Mucosa of rectum (tissue), 2 donors: ENCODE results near the gene NFS1.
"Not testable (repeated sequence)": the region's sequence is repeated elsewhere in the genome, so short reads cannot be mapped to it uniquely, and the experiment has no call there.

ENCODE experiments used
- H3K27ac ChIP-seq, 2 donors: one replicate each; pipeline ENCODE4 v1.7.0; 2013; ENCODE audit warnings: inconsistent platforms in 2 of 2, low read depth in 2 of 2, low read length in 2 of 2
- H3K27me3 ChIP-seq, 2 donors: one replicate each; pipeline ENCODE4 v1.7.0; 2013; ENCODE audit warnings: low read length in 2 of 2; ENCODE audit not compliant: control insufficient read depth in 2 of 2, insufficient read depth in 2 of 2
- H3K36me3 ChIP-seq, 2 donors: one replicate each; pipeline ENCODE4 v1.7.0; 2013; ENCODE audit warnings: low read length in 2 of 2; ENCODE audit not compliant: control insufficient read depth in 2 of 2, insufficient read depth in 2 of 2
- H3K4me1 ChIP-seq, 2 donors: one replicate each; pipeline ENCODE4 v1.7.0; 2013; ENCODE audit warnings: low read length in 2 of 2, mild to moderate bottlenecking in 1 of 2; ENCODE audit not compliant: control insufficient read depth in 2 of 2, insufficient read depth in 2 of 2
- H3K4me3 ChIP-seq, 2 donors: one replicate each; pipeline ENCODE4 v1.7.0; 2013; ENCODE audit warnings: low read length in 2 of 2
- H3K9ac ChIP-seq, 2 donors: one replicate each; pipeline ENCODE4 v1.7.0; 2013; ENCODE audit warnings: low read length in 2 of 2, low read depth in 1 of 2, mild to moderate bottlenecking in 1 of 2
- H3K9me3 ChIP-seq, 2 donors: one replicate each; pipeline ENCODE4 v1.7.0; 2013; ENCODE audit warnings: low read length in 2 of 2; ENCODE audit not compliant: control insufficient read depth in 2 of 2
- donor health status: healthy.
- donor health status: Normal muscosa, but diverticular disease.

NFS1 gene

GRCh38 chr20:35697696-35698297, 1.4 kb downstream of the NFS1 start:
- Histone ChIP-seq H3K36me3 (peaks cover 20 to 24% of the 10 kb centered on the region in 2 donors), H3K4me3 (peak overlapping the region; percentile 94 to 99), H3K9ac (peak overlapping the region; percentile 93 to 98), H3K27ac (no peak overlapping the region), H3K9me3 (no peaks in the 10 kb centered on the region), H3K4me1 (peaks cover 18 to 20% of the 10 kb centered on the region in 2 donors), H3K27me3 (no peaks in the 10 kb centered on the region)

- no peak overlapping the region for H3K27ac ChIP-seq
- H3K4me1 ChIP-seq, result peaks cover 18 to 20% of the 10 kb centered on the region in 2 donors
- no peaks in the 10 kb centered on the region for H3K9me3 ChIP-seq
- no peak overlapping the region for H3K4me3 ChIP-seq
- H3K36me3 ChIP-seq, result peaks cover 14 to 23% of the 10 kb centered on the region in 2 donors
- H3K9ac ChIP-seq, result no peak overlapping the region
- no peaks in the 10 kb centered on the region for H3K27me3 ChIP-seq
These were observed 3.2 kb downstream of the NFS1 start for GRCh38 chr20:35695978-35696377.

- Histone ChIP-seq H3K4me1 (peaks cover 14 to 15% of the 10 kb centered on the region in 2 donors), H3K4me3 (no peak overlapping the region), H3K27me3 (no peaks in the 10 kb centered on the region), H3K9ac (no peak overlapping the region), H3K36me3 (peaks cover 16 to 26% of the 10 kb centered on the region in 2 donors), H3K27ac (no peak overlapping the region), H3K9me3 (no peaks in the 10 kb centered on the region)
These were observed 3.9 kb downstream of the NFS1 start for GRCh38 chr20:35695245-35695749.

GRCh38 chr20:35690265-35690664, 8.9 kb downstream of the NFS1 start:
- H3K27me3 ChIP-seq, result no peaks in the 10 kb centered on the region
- no peak overlapping the region for H3K9ac ChIP-seq
- peaks cover 21 to 32% of the 10 kb centered on the region in 2 donors for H3K36me3 ChIP-seq
- no peak overlapping the region for H3K27ac ChIP-seq
- H3K9me3 ChIP-seq, result no peaks in the 10 kb centered on the region
- H3K4me1 ChIP-seq, result no peaks in the 10 kb centered on the region
- H3K4me3 ChIP-seq, result no peak overlapping the region

DNA sequence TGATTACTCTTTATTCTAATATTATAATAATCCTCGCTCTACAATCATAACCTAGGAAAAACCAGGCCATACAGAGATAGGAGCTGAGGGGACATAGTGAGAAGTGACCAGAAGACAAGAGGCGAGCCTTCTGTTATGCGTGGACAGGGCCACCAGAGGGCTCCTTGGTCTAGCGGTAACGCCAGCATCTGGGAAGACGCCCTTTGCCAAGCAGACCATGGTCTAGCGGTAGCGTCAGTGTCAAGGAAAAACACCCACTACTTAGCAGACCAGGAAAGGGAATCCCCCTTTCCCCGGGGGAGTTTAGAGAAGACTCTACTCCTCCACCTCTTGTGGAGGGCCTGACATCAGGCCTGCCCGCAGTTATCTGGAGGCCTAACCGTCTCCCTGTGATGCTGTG, 12.3 kb downstream of the NFS1 start:
- H3K9me3 ChIP-seq, H3K4me3 ChIP-seq, H3K9ac ChIP-seq, H3K4me1 ChIP-seq, H3K27me3 ChIP-seq, H3K27ac ChIP-seq: not testable (repeated sequence)
- H3K36me3 ChIP-seq, result peaks cover 19 to 23% of the 10 kb centered on the region in 2 donors

- H3K36me3 ChIP-seq, result peaks cover 20 to 23% of the 10 kb centered on the region in 2 donors
- H3K27ac ChIP-seq, H3K9me3 ChIP-seq, H3K4me3 ChIP-seq, H3K9ac ChIP-seq, H3K4me1 ChIP-seq, H3K27me3 ChIP-seq: not testable (repeated sequence)
These were observed 13.8 kb downstream of the NFS1 start for GRCh38 chr20:35685368-35685767.

- peaks cover 9 to 10% of the 10 kb centered on the region in 2 donors for H3K36me3 ChIP-seq
- no peaks in the 10 kb centered on the region for H3K4me1 ChIP-seq
- no peak overlapping the region for H3K9ac ChIP-seq
- H3K4me3 ChIP-seq, result no peak overlapping the region
- H3K27ac ChIP-seq, result no peak overlapping the region
- H3K9me3 ChIP-seq, result no peaks in the 10 kb centered on the region
- H3K27me3 ChIP-seq, result no peaks in the 10 kb centered on the region
These were observed 17.2 kb downstream of the NFS1 start for GRCh38 chr20:35681960-35682359.

DNA sequence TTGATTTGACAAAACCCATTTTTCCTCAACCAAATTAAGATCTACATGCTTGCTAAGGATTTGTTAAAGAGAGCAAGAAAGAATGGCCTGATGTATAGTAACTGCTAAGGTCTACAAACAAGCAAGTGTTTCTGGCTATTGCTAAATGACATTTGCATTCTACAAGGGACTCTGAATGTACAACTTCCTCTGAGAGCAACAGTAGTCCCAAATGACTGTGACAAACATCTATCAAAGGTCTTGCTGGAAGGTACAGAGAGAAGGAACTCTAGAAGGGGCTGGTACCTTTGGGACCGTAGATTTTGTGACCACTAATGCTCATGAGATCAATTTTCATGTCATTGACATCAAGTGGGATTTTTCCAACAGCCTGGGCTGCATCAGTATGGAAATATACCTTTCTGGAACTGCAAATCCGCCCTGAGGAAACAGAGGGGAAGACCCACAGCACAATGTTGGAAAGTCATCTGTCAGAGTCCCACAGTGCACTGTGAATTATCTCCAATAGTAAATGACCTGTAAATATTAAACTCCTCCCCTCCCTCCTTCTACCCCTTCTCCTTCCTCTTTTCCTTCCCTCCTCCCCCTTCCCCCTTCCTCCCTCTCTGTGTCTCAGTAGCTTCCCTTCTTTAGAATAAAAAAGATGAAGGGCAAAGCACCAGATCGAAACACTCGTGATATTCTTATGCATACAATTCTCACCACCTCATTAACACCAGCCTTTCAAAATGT, 18.5 kb downstream of the NFS1 start:
- Histone ChIP-seq H3K27me3 (no peaks in the 10 kb centered on the region), H3K27ac (no peak overlapping the region), H3K4me1 (no peaks in the 10 kb centered on the region), H3K4me3 (no peak overlapping the region), H3K36me3 (peaks cover 7 to 8% of the 10 kb centered on the region in 2 donors), H3K9me3 (no peaks in the 10 kb centered on the region), H3K9ac (no peak overlapping the region)

GRCh38 chr20:35674921-35675320, 24.2 kb downstream of the NFS1 start:
- peaks cover 31% of the 10 kb centered on the region in 2 donors for H3K36me3 ChIP-seq
- H3K4me1 ChIP-seq, result no peaks in the 10 kb centered on the region
- no peaks in the 10 kb centered on the region for H3K9me3 ChIP-seq
- no peak overlapping the region for H3K4me3 ChIP-seq
- H3K27me3 ChIP-seq, result no peaks in the 10 kb centered on the region
- H3K27ac ChIP-seq, result no peak overlapping the region
- H3K9ac ChIP-seq, result no peak overlapping the region

DNA sequence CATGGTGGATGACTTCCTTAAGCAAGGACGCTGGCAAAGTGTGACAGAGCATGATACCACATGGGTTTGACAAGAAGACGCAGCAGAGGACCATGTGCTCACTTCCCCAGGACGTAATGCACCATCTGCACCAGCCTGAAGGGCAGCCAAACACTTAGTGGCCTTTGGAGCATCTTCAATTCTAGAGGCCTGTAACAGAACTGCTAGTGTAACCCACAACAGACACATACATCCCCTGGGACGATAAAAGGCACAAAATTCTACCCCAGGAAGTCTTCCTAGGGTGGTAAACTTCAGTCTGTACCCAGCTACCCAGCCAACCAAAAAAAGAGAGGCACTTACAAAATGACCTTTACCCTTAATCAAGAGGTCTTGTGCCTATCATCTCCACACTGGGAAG, 25.3 kb downstream of the NFS1 start:
- no peaks in the 10 kb centered on the region for H3K9me3 ChIP-seq
- H3K36me3 ChIP-seq, result peaks cover 39% of the 10 kb centered on the region in 2 donors
- no peak overlapping the region for H3K27ac ChIP-seq
- no peak overlapping the region for H3K4me3 ChIP-seq
- no peak overlapping the region for H3K9ac ChIP-seq
- H3K27me3 ChIP-seq, result no peaks in the 10 kb centered on the region
- no peaks in the 10 kb centered on the region for H3K4me1 ChIP-seq
